ENCODE results near the gene MT1X.

Gene MT1X

GRCh38 chr16:56691885-56692284 is 9.6 kb downstream of the MT1X start:
- no peak for DNase-seq (ENCODE audit: low read depth, low spot score)
- H3K36me3 ChIP-seq (ENCODE audit: control insufficient read depth, insufficient read depth, low read length) = no peaks in the 10 kb centered on the region
- H3K27me3 ChIP-seq (ENCODE audit: control insufficient read depth, insufficient read depth, low read length) = no peaks in the 10 kb centered on the region
- no peaks in the 10 kb centered on the region for H3K9me3 ChIP-seq (ENCODE audit: control insufficient read depth, insufficient read depth, low read length)
- H3K4me3 ChIP-seq (ENCODE audit: low read length) = no peak overlapping the region
- H3K4me1 ChIP-seq (ENCODE audit: control insufficient read depth, insufficient read depth, low read length) = no peaks in the 10 kb centered on the region
- no peak overlapping the region for H3K27ac ChIP-seq (ENCODE audit: low read length)
- no CpG with 5 or more reads among the region's 4 CpGs for WGBS (ENCODE audit: insufficient coverage, insufficient read length)

- Histone ChIP-seq H3K4me3 (ENCODE audit: low read length) (no peak overlapping the region), H3K4me1 (ENCODE audit: control insufficient read depth, insufficient read depth, low read length) (no peaks in the 10 kb centered on the region), H3K36me3 (ENCODE audit: control insufficient read depth, insufficient read depth, low read length) (no peaks in the 10 kb centered on the region), H3K27me3 (ENCODE audit: control insufficient read depth, insufficient read depth, low read length) (no peaks in the 10 kb centered on the region), H3K9me3 (ENCODE audit: control insufficient read depth, insufficient read depth, low read length) (peaks cover 2% of the 10 kb centered on the region; the same call in 1 of the 2 replicates), H3K27ac (ENCODE audit: low read length) (no peak overlapping the region)
- WGBS (ENCODE audit: insufficient coverage, insufficient read length) = no CpG with 5 or more reads among the region's 1 CpG
- no peak for DNase-seq (ENCODE audit: low read depth, low spot score)
Observed at GRCh38 chr16:56695246-56695645, 13.0 kb downstream of the MT1X start.

DNA sequence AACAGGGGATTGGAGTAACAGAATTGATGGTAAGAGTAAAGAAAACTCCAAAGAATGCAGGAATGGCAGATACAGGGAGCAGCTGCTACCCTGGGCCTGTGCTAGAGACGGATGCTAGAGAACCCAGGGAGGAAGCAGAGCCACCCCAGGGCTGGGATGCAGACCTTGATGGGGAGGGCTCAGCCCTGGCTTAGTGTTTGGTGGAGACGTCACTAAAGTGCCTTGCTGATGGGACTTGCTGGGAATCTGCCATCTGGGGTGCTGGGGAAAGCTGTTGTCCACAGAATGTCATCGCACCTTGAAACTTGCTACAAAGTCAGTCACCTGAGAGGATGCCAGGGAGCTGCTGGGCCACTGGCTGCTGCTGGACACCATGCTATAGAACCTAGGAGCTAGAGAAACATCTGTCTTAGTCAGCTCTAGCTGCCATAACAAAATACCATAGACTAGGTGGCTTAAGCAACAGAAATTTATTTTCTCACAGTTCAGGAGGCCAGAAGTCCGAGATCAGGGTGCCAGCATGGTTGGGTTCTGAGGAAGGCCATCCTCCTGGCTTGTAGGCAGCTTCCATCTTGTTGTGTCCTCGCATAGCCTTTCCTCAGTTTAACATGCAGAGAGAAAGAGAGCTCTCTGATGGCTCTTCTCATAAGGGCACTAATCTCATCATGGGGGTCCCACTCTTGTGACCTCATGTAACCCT is 15.3 kb downstream of the MT1X start:
- peaks cover 2% of the 10 kb centered on the region; the same call in 1 of the 2 replicates for H3K9me3 ChIP-seq (ENCODE audit: control insufficient read depth, insufficient read depth, low read length)

DNA sequence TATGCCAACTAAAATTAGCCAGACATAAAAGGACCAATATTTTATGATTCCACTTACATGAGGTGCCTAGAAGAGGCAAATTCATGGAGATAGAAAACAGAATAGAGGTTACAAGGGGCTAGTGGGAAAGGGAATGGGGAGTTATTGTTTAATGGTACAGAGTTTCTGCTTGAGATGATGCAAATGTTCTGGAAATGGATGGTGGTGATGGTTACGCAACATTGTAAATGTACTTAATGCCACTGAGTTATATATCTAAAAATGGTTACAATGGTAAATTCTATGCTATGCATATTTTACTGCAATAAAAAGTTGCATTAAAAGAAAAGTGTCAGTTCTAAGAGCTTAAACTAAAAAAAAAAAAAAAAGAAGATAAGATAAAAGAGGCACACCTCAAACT is 17.9 kb downstream of the MT1X start:
- no CpG with 5 or more reads among the region's 1 CpG for WGBS (ENCODE audit: insufficient coverage, insufficient read length)
- peaks cover 2% of the 10 kb centered on the region; the same call in 1 of the 2 replicates for H3K9me3 ChIP-seq (ENCODE audit: control insufficient read depth, insufficient read depth, low read length)
- H3K36me3 ChIP-seq (ENCODE audit: control insufficient read depth, insufficient read depth, low read length) = no peaks in the 10 kb centered on the region
- no peak overlapping the region for H3K4me3 ChIP-seq (ENCODE audit: low read length)
- no peak for DNase-seq (ENCODE audit: low read depth, low spot score)
- H3K27me3 ChIP-seq (ENCODE audit: control insufficient read depth, insufficient read depth, low read length) = no peaks in the 10 kb centered on the region
- no peak overlapping the region for H3K27ac ChIP-seq (ENCODE audit: low read length)
- H3K4me1 ChIP-seq (ENCODE audit: control insufficient read depth, insufficient read depth, low read length) = no peaks in the 10 kb centered on the region

More for the DNA sequence above, 15.3 kb downstream of the MT1X start:
- no peaks in the 10 kb centered on the region for H3K4me1 ChIP-seq (ENCODE audit: control insufficient read depth, insufficient read depth, low read length)
- H3K27ac ChIP-seq (ENCODE audit: low read length) = no peak overlapping the region
- no peak overlapping the region for H3K4me3 ChIP-seq (ENCODE audit: low read length)
- no peak for DNase-seq (ENCODE audit: low read depth, low spot score)
- no CpG with 5 or more reads among the region's 5 CpGs for WGBS (ENCODE audit: insufficient coverage, insufficient read length)
- H3K27me3 ChIP-seq (ENCODE audit: control insufficient read depth, insufficient read depth, low read length) = no peaks in the 10 kb centered on the region
- no peaks in the 10 kb centered on the region for H3K36me3 ChIP-seq (ENCODE audit: control insufficient read depth, insufficient read depth, low read length)

GRCh38 chr16:56700631-56701030 is 18.4 kb downstream of the MT1X start:
- no peak for DNase-seq (ENCODE audit: low read depth, low spot score)
- no peaks in the 10 kb centered on the region for H3K36me3 ChIP-seq (ENCODE audit: control insufficient read depth, insufficient read depth, low read length)
- no peak overlapping the region for H3K4me3 ChIP-seq (ENCODE audit: low read length)
- WGBS (ENCODE audit: insufficient coverage, insufficient read length) = no CpG with 5 or more reads among the region's 1 CpG
- H3K9me3 ChIP-seq (ENCODE audit: control insufficient read depth, insufficient read depth, low read length) = peaks cover 2% of the 10 kb centered on the region; the same call in 1 of the 2 replicates
- no peaks in the 10 kb centered on the region for H3K4me1 ChIP-seq (ENCODE audit: control insufficient read depth, insufficient read depth, low read length)
- H3K27me3 ChIP-seq (ENCODE audit: control insufficient read depth, insufficient read depth, low read length) = no peaks in the 10 kb centered on the region
- H3K27ac ChIP-seq (ENCODE audit: low read length) = no peak overlapping the region

DNA sequence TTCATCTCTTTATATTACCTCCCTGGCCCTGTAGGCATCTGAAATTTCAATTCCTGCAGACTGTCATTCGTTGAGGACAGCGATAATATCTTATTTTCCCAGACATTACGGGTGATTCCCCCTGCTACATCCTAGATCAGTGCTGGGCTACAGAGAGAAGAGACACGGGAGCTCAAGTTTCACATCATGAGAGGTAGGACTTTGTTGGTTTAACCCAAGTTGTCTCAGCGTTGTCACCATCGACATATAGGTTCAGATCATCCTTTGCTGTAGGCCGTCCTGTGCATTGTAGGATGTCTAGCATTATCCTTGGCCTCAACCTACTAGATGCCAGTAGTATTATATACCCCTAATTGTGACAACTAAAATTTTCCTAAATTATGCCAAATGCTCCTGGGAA is 19.3 kb downstream of the MT1X start:
- H3K9me3 ChIP-seq (ENCODE audit: control insufficient read depth, insufficient read depth, low read length) = peaks cover 2% of the 10 kb centered on the region; the same call in 1 of the 2 replicates
- DNase-seq (ENCODE audit: low read depth, low spot score) = no peak
- no peaks in the 10 kb centered on the region for H3K27me3 ChIP-seq (ENCODE audit: control insufficient read depth, insufficient read depth, low read length)
- H3K4me3 ChIP-seq (ENCODE audit: low read length) = no peak overlapping the region
- H3K4me1 ChIP-seq (ENCODE audit: control insufficient read depth, insufficient read depth, low read length) = no peaks in the 10 kb centered on the region
- no peak overlapping the region for H3K27ac ChIP-seq (ENCODE audit: low read length)
- no CpG with 5 or more reads among the region's 7 CpGs for WGBS (ENCODE audit: insufficient coverage, insufficient read length)
- no peaks in the 10 kb centered on the region for H3K36me3 ChIP-seq (ENCODE audit: control insufficient read depth, insufficient read depth, low read length)

DNA sequence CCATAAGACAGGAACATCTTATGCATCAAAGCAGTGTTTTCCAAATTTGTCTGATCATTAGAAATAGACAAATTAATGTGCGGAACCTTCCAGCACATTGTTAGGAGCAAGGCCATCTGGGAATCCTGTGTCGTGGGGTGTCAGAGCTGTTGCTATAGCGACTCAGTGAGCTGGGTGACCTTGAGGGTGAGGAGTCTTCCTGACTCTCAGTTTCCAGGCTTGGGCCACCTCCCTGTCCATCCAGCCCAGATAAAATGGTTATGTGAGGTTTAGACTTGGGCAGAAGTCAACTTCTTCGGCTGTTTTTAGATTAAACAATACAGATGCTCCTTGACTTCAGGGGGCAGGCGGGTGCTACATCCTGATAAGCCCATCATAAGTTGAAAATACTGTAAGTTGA is 20.6 kb downstream of the MT1X start:
- H3K27ac ChIP-seq (ENCODE audit: low read length) = no peak overlapping the region
- H3K4me3 ChIP-seq (ENCODE audit: low read length) = no peak overlapping the region
- no CpG with 5 or more reads among the region's 5 CpGs for WGBS (ENCODE audit: insufficient coverage, insufficient read length)
- H3K4me1 ChIP-seq (ENCODE audit: control insufficient read depth, insufficient read depth, low read length) = no peaks in the 10 kb centered on the region
- no peaks in the 10 kb centered on the region for H3K9me3 ChIP-seq (ENCODE audit: control insufficient read depth, insufficient read depth, low read length)
- H3K27me3 ChIP-seq (ENCODE audit: control insufficient read depth, insufficient read depth, low read length) = no peaks in the 10 kb centered on the region
- H3K36me3 ChIP-seq (ENCODE audit: control insufficient read depth, insufficient read depth, low read length) = no peaks in the 10 kb centered on the region
- DNase-seq (ENCODE audit: low read depth, low spot score) = no peak

GRCh38 chr16:56708525-56709442 is 26.5 kb downstream of the MT1X start:
- H3K36me3 ChIP-seq (ENCODE audit: control insufficient read depth, insufficient read depth, low read length) = no peaks in the 10 kb centered on the region
- no peak for DNase-seq (ENCODE audit: low read depth, low spot score)
- WGBS (ENCODE audit: insufficient coverage, insufficient read length) = no CpG with 5 or more reads among the region's 13 CpGs
- no peaks in the 10 kb centered on the region for H3K4me1 ChIP-seq (ENCODE audit: control insufficient read depth, insufficient read depth, low read length)
- no peaks in the 10 kb centered on the region for H3K9me3 ChIP-seq (ENCODE audit: control insufficient read depth, insufficient read depth, low read length)
- no peak overlapping the region for H3K4me3 ChIP-seq (ENCODE audit: low read length)
- no peaks in the 10 kb centered on the region for H3K27me3 ChIP-seq (ENCODE audit: control insufficient read depth, insufficient read depth, low read length)
- no peak overlapping the region for H3K27ac ChIP-seq (ENCODE audit: low read length)

- no peak for DNase-seq (ENCODE audit: low read depth, low spot score)
- no peaks in the 10 kb centered on the region for H3K27me3 ChIP-seq (ENCODE audit: control insufficient read depth, insufficient read depth, low read length)
- H3K4me1 ChIP-seq (ENCODE audit: control insufficient read depth, insufficient read depth, low read length) = no peaks in the 10 kb centered on the region
- no peaks in the 10 kb centered on the region for H3K9me3 ChIP-seq (ENCODE audit: control insufficient read depth, insufficient read depth, low read length)
- no peak overlapping the region for H3K4me3 ChIP-seq (ENCODE audit: low read length)
- H3K27ac ChIP-seq (ENCODE audit: low read length) = no peak overlapping the region
- H3K36me3 ChIP-seq (ENCODE audit: control insufficient read depth, insufficient read depth, low read length) = no peaks in the 10 kb centered on the region
- no CpG with 5 or more reads among the region's 4 CpGs for WGBS (ENCODE audit: insufficient coverage, insufficient read length)
Observed at GRCh38 chr16:56709443-56710040, 27.3 kb downstream of the MT1X start.

GRCh38 chr16:56710181-56710737 is 28.0 kb downstream of the MT1X start:
- Histone ChIP-seq H3K4me3 (ENCODE audit: low read length) (no peak overlapping the region), H3K27ac (ENCODE audit: low read length) (no peak overlapping the region), H3K27me3 (ENCODE audit: control insufficient read depth, insufficient read depth, low read length) (no peaks in the 10 kb centered on the region), H3K36me3 (ENCODE audit: control insufficient read depth, insufficient read depth, low read length) (no peaks in the 10 kb centered on the region), H3K4me1 (ENCODE audit: control insufficient read depth, insufficient read depth, low read length) (no peaks in the 10 kb centered on the region), H3K9me3 (ENCODE audit: control insufficient read depth, insufficient read depth, low read length) (no peaks in the 10 kb centered on the region)
- no CpG with 5 or more reads among the region's 3 CpGs for WGBS (ENCODE audit: insufficient coverage, insufficient read length)
- DNase-seq (ENCODE audit: low read depth, low spot score) = no peak

Data from iPS DF 6.9 (cell line).